ENCODE results near the gene CSNK1D.

CSNK1D gene

DNA sequence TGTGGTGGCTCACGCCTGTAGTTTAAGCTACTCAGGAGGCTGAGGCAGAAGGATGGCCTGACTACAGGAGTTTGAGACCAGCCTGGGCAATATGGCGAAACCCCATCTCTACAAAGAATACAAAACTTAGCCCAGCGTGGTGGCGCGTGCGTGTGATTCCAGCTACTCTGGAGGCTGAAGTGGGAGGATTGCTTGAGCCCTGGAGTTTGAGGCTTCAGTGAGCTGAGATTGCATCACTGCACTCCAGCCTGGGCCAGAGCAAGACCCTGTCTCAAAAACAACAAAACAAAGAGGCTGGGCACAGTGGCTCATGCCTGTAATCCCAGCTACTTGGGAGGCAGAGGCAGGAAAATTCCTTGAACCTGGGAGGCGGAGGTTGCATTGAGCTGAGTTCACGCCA, 7.0 kb upstream of the CSNK1D start:
- Histone ChIP-seq H3K4me1 (peaks cover 7% of the 10 kb centered on the region), H3K36me3 (replicated peaks) (no peaks in the 10 kb centered on the region), H3K9me3 (no peaks in the 10 kb centered on the region), H3K4me3 (no peak overlapping the region), H3K27me3 (ENCODE audit: low read depth) (no peaks in the 10 kb centered on the region)
- in situ Hi-C loops (cut with MboI; ENCODE audit: low sequenced_read_pairs), result no loop called here
- no peak for DNase-seq (ENCODE audit: low spot score in 2 of 2)

DNA sequence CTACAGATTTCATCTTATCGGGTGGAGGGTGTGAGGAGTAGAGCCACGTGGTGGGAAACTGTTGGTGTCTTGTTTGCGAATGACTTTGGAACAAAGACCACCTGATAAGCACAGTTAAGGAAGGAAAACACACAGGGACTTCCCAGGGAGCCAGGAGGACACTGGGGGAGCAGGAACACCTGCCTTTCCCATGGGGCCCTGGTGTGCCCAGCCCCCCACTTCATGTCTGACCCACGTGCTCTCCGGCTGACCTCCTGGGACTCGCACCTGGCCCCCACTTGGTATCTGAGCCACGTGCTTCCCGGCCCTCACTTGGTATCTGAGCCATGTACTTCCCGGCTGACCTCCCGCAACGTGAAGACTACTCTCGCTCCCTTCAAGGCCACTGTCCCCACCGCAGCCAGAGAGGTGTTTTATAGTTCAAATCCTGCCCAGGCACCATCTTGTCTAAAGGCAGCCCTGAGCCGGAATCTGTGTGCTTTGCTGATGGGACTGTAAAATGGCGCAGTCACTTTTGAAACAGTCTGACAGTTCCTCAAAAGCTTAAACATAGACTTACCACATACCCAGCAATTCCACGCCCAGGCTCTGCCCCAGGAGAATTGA, 5.4 kb upstream of the CSNK1D start:
- peaks cover 4% of the 10 kb centered on the region for H3K4me1 ChIP-seq

DNA sequence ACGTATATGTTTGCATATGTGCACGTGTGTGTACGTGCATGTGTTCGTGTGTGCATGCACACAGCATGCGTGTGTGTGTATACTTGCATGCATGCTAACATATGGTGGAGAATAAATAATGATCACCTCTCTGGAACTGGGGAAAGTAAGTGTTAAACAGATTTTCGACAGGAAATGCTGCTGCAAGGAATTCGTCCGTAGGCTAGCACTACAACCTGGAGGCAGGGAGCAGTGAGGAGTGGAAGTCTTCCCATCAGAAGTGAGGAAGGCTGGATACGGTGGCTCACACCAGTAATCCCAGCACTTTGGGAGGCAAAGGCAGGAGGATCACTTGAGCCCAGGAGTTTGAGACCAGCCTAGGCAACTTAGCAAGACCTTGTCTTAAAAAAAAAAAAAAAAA, 4.8 kb upstream of the CSNK1D start:
- in situ Hi-C loops (cut with MboI; ENCODE audit: low sequenced_read_pairs), result no loop called here
- Histone ChIP-seq H3K4me3 (no peak overlapping the region), H3K9me3 (no peaks in the 10 kb centered on the region), H3K27me3 (ENCODE audit: low read depth) (no peaks in the 10 kb centered on the region), H3K4me1 (peaks cover 7% of the 10 kb centered on the region), H3K36me3 (replicated peaks) (0 out of 2 replicates have a peak, but pooled peaks cover under 1% of the 10 kb centered on the region)
- no peak for DNase-seq (ENCODE audit: low spot score in 2 of 2)

More for the DNA sequence above, 5.4 kb upstream of the CSNK1D start:
- no peak overlapping the region for H3K4me3 ChIP-seq
- H3K36me3 ChIP-seq (replicated peaks), result no peaks in the 10 kb centered on the region
- no peaks in the 10 kb centered on the region for H3K27me3 ChIP-seq (ENCODE audit: low read depth)
- in situ Hi-C loops (cut with MboI; ENCODE audit: low sequenced_read_pairs), result no loop called here
- DNase-seq (ENCODE audit: low spot score in 2 of 2), result no peak
- H3K9me3 ChIP-seq, result no peaks in the 10 kb centered on the region

DNA sequence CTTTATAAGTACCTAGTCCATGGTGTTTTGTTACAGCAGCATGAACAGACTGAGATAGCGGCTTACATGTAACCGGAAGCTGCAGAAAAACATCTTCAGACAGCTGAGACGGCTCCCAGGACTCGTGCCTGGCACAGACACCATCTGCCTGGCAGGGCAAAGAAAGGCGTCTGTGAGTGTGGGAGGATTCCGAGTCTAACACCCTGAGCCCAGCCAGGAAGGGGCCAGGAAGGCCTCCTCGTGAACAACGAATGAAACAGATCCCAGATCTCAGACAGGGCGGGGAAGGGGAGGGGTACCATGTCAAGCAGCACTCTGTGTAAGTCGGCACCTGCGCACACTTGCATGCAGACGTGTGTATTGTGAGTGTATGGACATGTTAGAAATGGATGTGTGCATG, 4.4 kb upstream of the CSNK1D start:
- H3K4me3 ChIP-seq, result no peak overlapping the region

DNA sequence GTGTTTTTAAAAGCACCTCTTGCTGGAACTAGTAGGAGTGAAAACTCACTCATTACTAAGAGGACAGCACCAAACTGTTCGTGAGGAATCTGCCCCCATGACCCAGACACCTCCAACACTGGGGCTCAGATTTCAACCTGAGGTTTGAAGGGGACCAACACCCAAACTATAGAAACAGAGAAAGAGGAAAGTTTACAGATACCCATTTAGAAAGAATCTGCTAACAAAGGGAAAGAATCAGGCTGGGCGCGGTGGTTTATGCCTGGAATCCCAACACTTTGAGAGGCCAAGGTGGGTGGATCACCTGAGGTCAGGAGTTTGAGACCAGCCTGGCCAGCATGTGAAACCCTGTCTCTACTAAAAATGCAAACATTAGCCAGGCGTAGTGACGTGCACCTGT, 3.4 kb upstream of the CSNK1D start:
- in situ Hi-C loops (cut with MboI; ENCODE audit: low sequenced_read_pairs), result no loop called here
- no peak overlapping the region for H3K4me3 ChIP-seq
- H3K9me3 ChIP-seq, result peaks cover 2% of the 10 kb centered on the region; the same call in 1 of the 2 replicates
- DNase-seq (ENCODE audit: low spot score in 2 of 2), result no peak
- H3K4me1 ChIP-seq, result peaks cover 11% of the 10 kb centered on the region
- H3K36me3 ChIP-seq (replicated peaks), result peaks cover 9% of the 10 kb centered on the region
- no peaks in the 10 kb centered on the region for H3K27me3 ChIP-seq (ENCODE audit: low read depth)

More for the DNA sequence above, 4.4 kb upstream of the CSNK1D start:
- H3K27me3 ChIP-seq (ENCODE audit: low read depth), result no peaks in the 10 kb centered on the region
- no peak for DNase-seq (ENCODE audit: low spot score in 2 of 2)
- peaks cover 7% of the 10 kb centered on the region for H3K4me1 ChIP-seq
- in situ Hi-C loops (cut with MboI; ENCODE audit: low sequenced_read_pairs), result no loop called here
- H3K9me3 ChIP-seq, result no peaks in the 10 kb centered on the region
- peaks cover 3% of the 10 kb centered on the region; the same call in 1 of the 2 replicates for H3K36me3 ChIP-seq (replicated peaks)

DNA sequence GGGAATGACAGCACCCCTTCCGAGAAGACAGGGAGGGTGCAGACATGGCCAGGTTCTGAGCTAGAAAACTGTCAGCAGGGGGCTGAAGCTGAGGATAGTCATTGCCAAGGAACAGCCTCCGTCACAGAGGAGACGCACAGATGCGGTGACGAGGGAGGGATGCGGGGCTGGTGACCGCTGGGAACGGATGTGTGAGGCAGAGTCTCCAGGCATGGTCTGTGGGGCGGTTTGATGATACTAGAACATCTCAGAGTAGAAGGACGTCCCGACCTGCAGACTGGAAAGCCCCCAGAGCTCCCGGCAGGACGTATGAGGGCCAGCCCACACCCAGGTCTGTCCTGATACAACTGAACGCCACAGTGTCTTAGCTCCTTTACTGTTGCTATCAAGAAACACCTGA, 1.8 kb upstream of the CSNK1D start:
- peaks cover 2% of the 10 kb centered on the region; the same call in 1 of the 2 replicates for H3K9me3 ChIP-seq
- no peak overlapping the region for H3K4me3 ChIP-seq
- H3K27me3 ChIP-seq (ENCODE audit: low read depth), result no peaks in the 10 kb centered on the region
- peaks cover 18% of the 10 kb centered on the region for H3K4me1 ChIP-seq
- in situ Hi-C loops (cut with MboI; ENCODE audit: low sequenced_read_pairs), result no loop called here
- H3K36me3 ChIP-seq (replicated peaks), result peaks cover 25% of the 10 kb centered on the region
- no peak for DNase-seq (ENCODE audit: low spot score in 2 of 2)

DNA sequence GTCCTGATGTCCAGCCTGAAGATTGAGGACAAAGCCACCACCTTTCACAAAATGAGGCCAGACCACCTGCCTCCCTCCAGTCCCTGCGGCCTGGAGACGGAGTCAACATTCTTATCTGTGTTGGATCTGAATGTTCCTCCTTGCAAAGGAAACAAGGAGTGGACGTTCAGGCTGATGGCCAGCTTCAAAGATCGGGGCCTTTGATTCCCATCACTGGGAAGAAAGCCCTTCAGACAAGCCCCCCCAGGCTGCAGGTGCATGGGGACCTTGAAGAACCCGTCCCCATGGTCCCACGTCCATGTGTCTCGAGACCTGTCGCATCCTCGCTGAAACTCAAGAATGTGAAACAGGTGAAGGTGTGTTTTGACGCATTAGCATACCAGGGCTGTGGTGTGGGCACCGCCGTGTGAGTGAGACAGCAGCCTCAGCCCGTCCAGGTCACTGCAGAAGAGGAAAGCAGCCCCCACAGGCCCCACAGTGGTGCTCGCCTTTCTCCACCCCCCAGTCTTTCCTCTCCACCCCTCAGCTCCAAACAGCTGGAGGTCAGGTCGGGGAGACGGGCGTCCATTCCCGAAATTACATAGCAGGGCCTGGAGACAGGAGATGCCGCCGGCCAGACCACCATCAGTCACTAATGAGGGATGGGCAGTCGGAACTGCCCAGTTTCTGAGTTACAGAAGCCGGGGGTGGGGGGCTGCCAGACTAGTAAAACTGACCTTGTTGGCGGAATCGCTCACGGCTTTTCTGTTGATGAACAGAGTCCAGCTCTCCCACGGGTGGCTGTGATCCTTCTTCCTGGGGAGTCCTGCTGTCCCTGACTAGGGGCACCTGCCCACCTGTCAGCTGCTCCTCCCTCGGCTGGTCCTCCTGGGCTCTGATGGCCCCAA, 877 bp upstream of the CSNK1D start:
- no peaks in the 10 kb centered on the region for H3K27me3 ChIP-seq (ENCODE audit: low read depth)
- peaks cover 18% of the 10 kb centered on the region for H3K4me1 ChIP-seq
- in situ Hi-C loops (cut with MboI; ENCODE audit: low sequenced_read_pairs), result no loop called here
- DNase-seq (ENCODE audit: low spot score in 2 of 2), result no peak
- peak overlapping the region; percentile 95 for H3K4me3 ChIP-seq
- H3K9me3 ChIP-seq, result peaks cover 2% of the 10 kb centered on the region; the same call in 1 of the 2 replicates
- peaks cover 34% of the 10 kb centered on the region for H3K36me3 ChIP-seq (replicated peaks)

DNA sequence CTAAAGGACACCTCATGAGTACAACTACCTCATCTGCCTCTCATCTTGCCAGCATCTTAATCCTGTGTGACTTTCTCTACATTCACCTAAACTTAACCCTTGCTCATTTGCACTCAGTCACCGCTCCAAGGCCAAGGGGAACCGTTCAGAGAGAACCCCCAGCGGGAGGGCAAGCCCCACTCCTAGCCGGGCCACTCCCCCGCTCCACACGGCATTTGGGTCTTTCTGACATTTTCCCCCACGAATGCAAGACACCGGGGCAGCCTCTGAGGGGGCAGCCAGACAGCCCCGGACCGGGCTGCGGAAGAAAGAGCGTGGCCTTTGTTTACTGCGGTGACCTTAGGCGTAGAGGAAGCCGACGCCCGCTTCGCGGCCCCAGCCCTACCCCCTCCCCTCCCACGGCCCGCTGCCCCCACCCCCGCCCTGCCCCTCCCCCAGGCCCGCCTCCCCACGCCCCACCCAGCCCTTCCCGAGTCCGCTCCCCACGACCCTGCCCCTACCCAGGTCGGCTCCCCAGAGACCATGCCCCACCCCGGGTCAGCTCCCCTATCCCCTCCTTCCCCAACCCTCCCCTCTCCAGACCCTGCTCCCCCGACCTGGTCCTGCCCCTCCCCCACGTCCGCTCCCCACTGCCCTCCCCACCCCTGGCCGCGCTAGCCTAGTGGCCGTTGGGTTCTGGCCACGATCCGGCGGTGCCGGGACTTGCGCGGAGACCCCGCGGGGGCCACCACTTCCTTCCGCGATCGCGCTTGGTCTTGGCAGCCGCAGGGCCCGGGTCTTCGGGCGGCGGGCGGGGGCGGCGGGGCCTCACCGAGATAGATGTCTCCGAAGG, 789 bp downstream of the CSNK1D start:
- Histone ChIP-seq H3K36me3 (replicated peaks) (peaks cover 47% of the 10 kb centered on the region), H3K4me3 (peak overlapping the region; percentile 95), H3K9me3 (peaks cover 2% of the 10 kb centered on the region; the same call in 1 of the 2 replicates), H3K27me3 (ENCODE audit: low read depth) (no peaks in the 10 kb centered on the region), H3K4me1 (peaks cover 18% of the 10 kb centered on the region)
- peak in 1 of 2 experiments; percentile 60 for DNase-seq (ENCODE audit: low spot score in 2 of 2)
- in situ Hi-C loops (cut with MboI; ENCODE audit: low sequenced_read_pairs), result no loop called here

DNA sequence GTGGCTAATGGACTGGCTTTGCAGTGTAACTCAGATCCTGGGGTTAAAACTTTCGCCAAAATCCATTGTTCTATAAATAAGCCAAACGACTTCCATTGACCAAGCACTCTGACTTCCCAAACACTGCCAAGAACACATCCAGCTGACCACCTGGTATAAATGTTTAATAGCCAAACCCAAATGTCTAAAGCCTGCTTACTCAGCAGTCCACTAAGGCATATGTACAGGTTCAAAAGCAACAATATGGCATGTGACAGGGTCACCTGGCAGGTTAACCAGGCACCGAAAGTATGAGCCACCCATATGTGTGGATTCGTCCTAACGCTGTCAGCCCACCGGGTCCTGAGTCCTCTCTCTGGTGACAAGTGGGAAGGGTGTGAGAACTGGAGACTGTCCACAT, 2.1 kb downstream of the CSNK1D start:
- Histone ChIP-seq H3K27me3 (ENCODE audit: low read depth) (no peaks in the 10 kb centered on the region), H3K36me3 (replicated peaks) (peaks cover 59% of the 10 kb centered on the region), H3K4me1 (peaks cover 18% of the 10 kb centered on the region), H3K9me3 (peaks cover 2% of the 10 kb centered on the region; the same call in 1 of the 2 replicates), H3K4me3 (peak overlapping the region; percentile 95; the same call in 1 of the 2 replicates)
- in situ Hi-C loops (cut with MboI; ENCODE audit: low sequenced_read_pairs), result no loop called here
- no peak for DNase-seq (ENCODE audit: low spot score in 2 of 2)

DNA sequence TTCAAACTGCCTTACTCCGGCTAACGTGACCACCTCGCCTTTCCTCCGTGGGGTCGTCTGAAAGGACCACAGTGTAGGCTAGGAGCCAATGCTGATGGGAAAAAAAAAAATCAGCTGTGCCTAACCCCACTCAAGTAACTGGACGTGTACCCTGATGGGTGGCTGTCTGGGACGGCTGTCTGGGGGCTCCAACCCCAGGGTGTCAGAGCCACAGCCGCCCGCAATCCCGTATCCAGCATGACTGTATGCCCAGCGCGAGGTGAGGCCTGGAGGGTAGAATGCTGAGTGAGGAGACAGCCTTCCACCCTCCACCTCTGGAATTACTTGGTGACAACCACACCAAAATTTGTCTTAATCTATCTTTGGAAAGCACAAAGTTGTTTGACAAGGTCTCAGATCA, 2.8 kb downstream of the CSNK1D start:
- Histone ChIP-seq H3K4me3 (no peak overlapping the region), H3K36me3 (replicated peaks) (peaks cover 66% of the 10 kb centered on the region), H3K4me1 (peaks cover 18% of the 10 kb centered on the region), H3K27me3 (ENCODE audit: low read depth) (no peaks in the 10 kb centered on the region), H3K9me3 (peaks cover 2% of the 10 kb centered on the region; the same call in 1 of the 2 replicates)
- no peak for DNase-seq (ENCODE audit: low spot score in 2 of 2)
- in situ Hi-C loops (cut with MboI; ENCODE audit: low sequenced_read_pairs), result no loop called here

DNA sequence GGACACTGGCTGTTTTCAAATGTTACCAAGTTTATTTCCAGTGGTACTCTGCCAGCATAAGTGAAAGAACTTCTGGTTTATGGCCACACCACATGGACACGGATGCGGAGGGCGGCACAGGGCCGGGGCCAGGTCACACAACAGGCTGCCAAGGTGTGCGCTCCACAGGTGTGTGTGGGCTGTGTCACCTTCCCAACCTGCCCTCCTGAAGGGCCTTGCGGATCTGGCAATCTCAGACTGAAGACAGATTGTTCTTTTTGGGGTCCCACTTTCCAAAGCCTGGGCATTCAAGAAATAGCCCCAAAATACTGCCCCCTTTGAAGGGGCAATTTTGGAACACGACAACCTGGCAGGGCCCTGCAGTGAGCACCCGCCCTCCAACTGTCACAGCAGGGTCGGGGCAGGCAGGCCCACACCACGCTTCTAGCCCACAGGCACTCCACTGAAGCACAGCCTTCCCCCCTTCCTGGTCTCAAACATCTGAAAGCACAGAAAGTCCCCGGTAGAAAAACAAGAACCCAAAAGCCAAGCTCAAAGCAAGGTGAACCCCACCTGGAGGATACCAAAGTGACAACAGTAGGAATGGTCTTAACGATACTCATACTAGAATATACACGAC, 3.5 kb downstream of the CSNK1D start:
- Histone ChIP-seq H3K4me1 (peaks cover 18% of the 10 kb centered on the region), H3K4me3 (no peak overlapping the region), H3K36me3 (replicated peaks) (peaks cover 73% of the 10 kb centered on the region), H3K27me3 (ENCODE audit: low read depth) (no peaks in the 10 kb centered on the region), H3K9me3 (peaks cover 2% of the 10 kb centered on the region; the same call in 1 of the 2 replicates)
- in situ Hi-C loops (cut with MboI; ENCODE audit: low sequenced_read_pairs), result no loop called here
- no peak for DNase-seq (ENCODE audit: low spot score in 2 of 2)

DNA sequence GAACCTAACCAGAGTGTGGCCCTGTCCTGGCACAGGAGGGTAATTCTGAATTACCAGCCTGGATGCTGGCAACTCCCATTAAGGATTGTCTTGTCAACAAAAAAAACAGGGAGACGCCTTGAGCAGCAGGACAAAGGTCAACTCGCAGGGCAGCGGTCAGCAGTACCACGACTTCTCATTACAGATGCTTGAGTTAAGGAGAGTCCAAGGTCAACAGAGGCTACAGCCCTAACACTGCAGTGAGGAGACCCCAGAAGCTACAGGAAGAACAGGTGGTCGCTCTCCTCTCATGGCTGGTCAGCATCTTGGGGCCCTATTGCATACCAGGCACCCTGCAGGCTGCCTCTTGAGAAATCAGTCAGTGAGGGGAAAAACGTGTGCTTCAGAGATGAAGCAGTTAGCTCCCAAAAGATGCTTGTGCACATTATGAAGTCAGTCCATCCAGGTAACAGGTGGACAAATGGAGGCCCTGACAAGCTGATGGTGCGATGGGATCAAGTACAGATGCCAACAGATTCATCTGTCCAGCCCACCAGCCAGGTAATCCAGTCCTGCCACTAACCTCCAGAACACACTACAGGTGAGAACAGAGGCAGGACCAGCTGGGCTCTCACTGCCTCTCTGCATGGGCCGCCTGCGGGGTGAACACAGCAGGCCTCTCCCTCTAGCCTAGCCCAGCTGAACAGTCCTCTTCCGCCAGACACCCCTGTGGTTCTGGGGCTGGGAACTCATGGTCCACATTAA, 4.2 kb downstream of the CSNK1D start:
- peaks cover 18% of the 10 kb centered on the region for H3K4me1 ChIP-seq
- peaks cover 2% of the 10 kb centered on the region; the same call in 1 of the 2 replicates for H3K9me3 ChIP-seq
- in situ Hi-C loops (cut with MboI; ENCODE audit: low sequenced_read_pairs), result no loop called here
- no peak for DNase-seq (ENCODE audit: low spot score in 2 of 2)
- no peak overlapping the region for H3K4me3 ChIP-seq
- peaks cover 80% of the 10 kb centered on the region for H3K36me3 ChIP-seq (replicated peaks)
- no peaks in the 10 kb centered on the region for H3K27me3 ChIP-seq (ENCODE audit: low read depth)

Measured in HAP-1 (cell line).